ENCODE data around the gene ADGRG4.

DNA sequence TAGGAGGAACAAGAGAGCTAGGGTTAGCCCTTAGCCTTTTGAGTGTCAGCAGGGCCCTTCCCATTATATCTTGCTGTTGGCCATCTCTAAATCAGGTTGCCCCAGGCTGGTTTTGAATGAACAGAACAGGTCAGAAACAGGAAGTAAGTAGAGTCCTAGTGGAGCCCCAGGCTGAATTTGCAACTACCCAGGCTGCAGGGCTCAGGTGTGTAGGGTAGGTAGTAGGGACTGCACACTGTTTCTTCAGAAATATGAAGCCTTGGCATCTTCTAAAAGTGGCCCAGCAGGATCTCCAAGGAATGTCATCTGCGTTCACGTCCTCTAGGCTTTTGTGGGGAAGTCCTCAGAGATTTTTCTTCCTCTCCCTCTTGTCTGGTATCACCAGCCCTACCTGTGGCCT is 90.2 kb downstream of the ADGRG4 start:
- TF ChIP-seq POLR2A (IDR thresholded peaks at IDR 0.05), result no peak
- TF ChIP-seq, protein P1, sequence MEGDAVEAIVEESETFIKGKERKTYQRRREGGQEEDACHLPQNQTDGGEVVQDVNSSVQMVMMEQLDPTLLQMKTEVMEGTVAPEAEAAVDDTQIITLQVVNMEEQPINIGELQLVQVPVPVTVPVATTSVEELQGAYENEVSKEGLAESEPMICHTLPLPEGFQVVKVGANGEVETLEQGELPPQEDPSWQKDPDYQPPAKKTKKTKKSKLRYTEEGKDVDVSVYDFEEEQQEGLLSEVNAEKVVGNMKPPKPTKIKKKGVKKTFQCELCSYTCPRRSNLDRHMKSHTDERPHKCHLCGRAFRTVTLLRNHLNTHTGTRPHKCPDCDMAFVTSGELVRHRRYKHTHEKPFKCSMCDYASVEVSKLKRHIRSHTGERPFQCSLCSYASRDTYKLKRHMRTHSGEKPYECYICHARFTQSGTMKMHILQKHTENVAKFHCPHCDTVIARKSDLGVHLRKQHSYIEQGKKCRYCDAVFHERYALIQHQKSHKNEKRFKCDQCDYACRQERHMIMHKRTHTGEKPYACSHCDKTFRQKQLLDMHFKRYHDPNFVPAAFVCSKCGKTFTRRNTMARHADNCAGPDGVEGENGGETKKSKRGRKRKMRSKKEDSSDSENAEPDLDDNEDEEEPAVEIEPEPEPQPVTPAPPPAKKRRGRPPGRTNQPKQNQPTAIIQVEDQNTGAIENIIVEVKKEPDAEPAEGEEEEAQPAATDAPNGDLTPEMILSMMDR (IDR thresholded peaks at IDR 0.05), result no peak

Data from prostate gland (tissue), 2 donors.